ENCODE data around the gene CPLX3. TPM values are rescaled to one million over a fixed set of nuclear protein-coding genes. Genes with fewer than 3 reads are reported as not detected.

The CPLX3 gene
- total RNA-seq, 1 donor from 2014 or later, result not detected

GRCh38 chr15:74827614-74828013 is 1.2 kb downstream of the CPLX3 start:
- no peak for DNase-seq (ENCODE audit: low read depth in 2 of 2)

GRCh38 chr15:74828835-74829234 is 2.4 kb downstream of the CPLX3 start:
- no peak for DNase-seq (ENCODE audit: low read depth in 2 of 2)

- DNase-seq (ENCODE audit: low read depth in 2 of 2), result no peak
These were observed 3.1 kb downstream of the CPLX3 start for GRCh38 chr15:74829486-74829885.

GRCh38 chr15:74829991-74830390 is 3.6 kb downstream of the CPLX3 start:
- no peak for DNase-seq (ENCODE audit: low read depth in 2 of 2)

- no peak for DNase-seq (ENCODE audit: low read depth in 2 of 2)
These were observed 4.4 kb downstream of the CPLX3 start for GRCh38 chr15:74830868-74831267.

- no peak for DNase-seq (ENCODE audit: low read depth in 2 of 2)
These were observed 5.5 kb downstream of the CPLX3 start for GRCh38 chr15:74831813-74832495.

- no peak for DNase-seq (ENCODE audit: low read depth in 2 of 2)
These were observed 6.4 kb downstream of the CPLX3 start for GRCh38 chr15:74832826-74833225.

- no peak for DNase-seq (ENCODE audit: low read depth in 2 of 2)
These were observed 7.1 kb downstream of the CPLX3 start for GRCh38 chr15:74833376-74834107.

GRCh38 chr15:74835312-74835823 is 8.9 kb downstream of the CPLX3 start:
- peak; percentile 46 to 56 for DNase-seq (ENCODE audit: low read depth in 2 of 2)

- no peak for DNase-seq (ENCODE audit: low read depth in 2 of 2)
These were observed 10.4 kb downstream of the CPLX3 start for GRCh38 chr15:74836846-74837245.

- DNase-seq (ENCODE audit: low read depth in 2 of 2), result no peak
These were observed 11.2 kb downstream of the CPLX3 start for GRCh38 chr15:74837482-74838136.

GRCh38 chr15:74838137-74838516 is 11.7 kb downstream of the CPLX3 start:
- no peak for DNase-seq (ENCODE audit: low read depth in 2 of 2)

GRCh38 chr15:74838746-74839525 is 12.5 kb downstream of the CPLX3 start:
- DNase-seq (ENCODE audit: low read depth in 2 of 2), result no peak

GRCh38 chr15:74839526-74840395 is 13.3 kb downstream of the CPLX3 start:
- DNase-seq (ENCODE audit: low read depth in 2 of 2), result no peak

GRCh38 chr15:74840851-74841775 is 14.7 kb downstream of the CPLX3 start:
- no peak for DNase-seq (ENCODE audit: low read depth in 2 of 2)

- no peak for DNase-seq (ENCODE audit: low read depth in 2 of 2)
These were observed 15.5 kb downstream of the CPLX3 start for GRCh38 chr15:74841891-74842373.

- peak; percentile 86 to 87 for DNase-seq (ENCODE audit: low read depth in 2 of 2)
These were observed 16.4 kb downstream of the CPLX3 start, which contains the start of gene ULK3 for GRCh38 chr15:74842581-74843444. TSS of gene ULK3 (minus strand) at chr15:74843156. CDS start at chr15:74843105, 51 bp downstream.

GRCh38 chr15:74843445-74843828 is 17.0 kb downstream of the CPLX3 start:
- DNase-seq (ENCODE audit: low read depth in 2 of 2), result no peak
